ENCODE measurements around the gene L3MBTL4.
"Not testable (repeated sequence)": the region's sequence is repeated elsewhere in the genome, so short reads cannot be mapped to it uniquely, and the experiment has no call there.

Gene L3MBTL4

GRCh38 chr18:6185782-6186181 is 228.9 kb downstream of the L3MBTL4 start:
- DNase-seq (ENCODE audit: low spot score) = not testable (repeated sequence)

- no peak for DNase-seq (ENCODE audit: low spot score)
Measured at GRCh38 chr18:6174983-6175745, 239.5 kb downstream of the L3MBTL4 start.

GRCh38 chr18:6170604-6171003 is 244.1 kb downstream of the L3MBTL4 start:
- DNase-seq (ENCODE audit: low spot score) = no peak

DNA sequence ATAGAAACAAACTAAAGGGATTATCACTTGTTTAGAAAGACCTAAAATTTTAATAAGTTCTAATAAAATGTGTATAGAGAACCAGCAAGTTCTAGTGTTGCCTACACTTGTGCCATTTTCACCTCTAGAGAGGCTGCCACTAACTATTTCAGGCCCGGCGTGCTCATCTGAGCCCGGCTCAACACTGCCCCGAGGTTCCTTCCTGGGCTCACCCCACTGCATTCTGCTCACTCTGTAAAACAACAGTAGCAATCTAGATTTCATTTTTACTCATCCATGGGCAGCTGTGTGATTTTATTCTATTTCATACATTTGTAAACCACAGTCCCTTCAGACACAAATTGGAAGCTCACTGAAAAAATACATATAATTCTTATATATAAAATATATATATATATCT is 253.2 kb downstream of the L3MBTL4 start:
- DNase-seq (ENCODE audit: low spot score) = no peak

DNA sequence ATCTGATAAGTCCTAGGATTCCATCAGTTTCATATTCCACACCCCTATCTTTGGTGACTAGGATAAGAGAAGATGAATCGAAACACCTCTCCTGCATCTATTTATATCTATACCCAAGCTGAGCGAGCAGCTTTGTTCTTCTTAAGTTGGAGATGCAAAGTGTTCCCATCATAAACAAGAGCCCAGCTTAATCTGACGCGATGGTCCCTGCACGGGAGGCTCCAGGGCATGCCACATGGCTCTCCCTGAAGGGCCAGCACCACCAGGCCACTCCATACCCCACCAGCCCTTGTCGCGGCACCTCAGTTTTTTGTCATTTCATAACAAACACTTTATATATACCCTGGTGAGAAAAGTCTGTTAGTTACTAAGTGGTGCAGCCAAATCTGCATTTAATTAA is 255.3 kb downstream of the L3MBTL4 start:
- no peak for DNase-seq (ENCODE audit: low spot score)

GRCh38 chr18:6158958-6159357 is 255.8 kb downstream of the L3MBTL4 start:
- DNase-seq (ENCODE audit: low spot score) = no peak

GRCh38 chr18:6156446-6156845 is 258.3 kb downstream of the L3MBTL4 start:
- no peak for DNase-seq (ENCODE audit: low spot score)

- DNase-seq (ENCODE audit: low spot score) = no peak
Measured at GRCh38 chr18:6155707-6156106, 259.0 kb downstream of the L3MBTL4 start.

DNA sequence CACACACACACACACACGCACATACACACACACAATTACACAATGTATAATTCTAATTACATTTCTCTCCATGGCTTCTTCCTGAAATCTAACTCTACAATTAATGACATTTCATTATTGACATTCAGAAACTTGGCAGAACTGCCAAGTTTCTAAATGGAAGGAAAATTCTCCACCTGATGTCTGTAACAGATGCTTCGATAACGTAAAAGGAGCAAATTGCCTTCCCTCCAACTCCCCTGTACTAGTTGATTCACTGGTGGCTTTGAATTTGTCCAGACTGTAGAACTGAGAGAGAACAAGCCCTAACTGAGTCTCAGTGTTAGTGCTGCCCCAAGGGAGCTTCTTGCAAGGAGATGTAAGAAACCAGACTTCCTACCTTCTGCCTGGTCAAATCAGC is 264.3 kb downstream of the L3MBTL4 start:
- DNase-seq (ENCODE audit: low spot score) = no peak

DNA sequence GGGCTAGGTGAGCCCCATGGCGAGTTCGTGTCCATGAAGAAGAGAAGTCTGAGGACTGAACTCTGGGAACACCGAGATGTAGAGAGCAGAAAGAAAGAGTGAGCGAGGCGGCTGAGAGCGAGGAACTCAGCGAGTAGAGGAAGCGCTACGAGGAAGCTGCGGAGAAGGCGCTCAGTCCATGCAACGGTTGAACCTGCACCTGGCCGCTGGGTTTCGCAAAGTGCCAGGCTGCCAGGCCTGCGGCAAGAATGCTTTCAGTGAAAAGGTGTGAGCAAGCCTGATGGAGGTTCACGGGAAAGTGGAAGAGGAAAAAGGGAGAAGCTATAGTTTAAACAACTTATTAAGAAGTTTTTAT is 268.4 kb downstream of the L3MBTL4 start:
- no peak for DNase-seq (ENCODE audit: low spot score)

- no peak for DNase-seq (ENCODE audit: low spot score)
Measured at GRCh38 chr18:6145645-6146306, 268.9 kb downstream of the L3MBTL4 start.

DNA sequence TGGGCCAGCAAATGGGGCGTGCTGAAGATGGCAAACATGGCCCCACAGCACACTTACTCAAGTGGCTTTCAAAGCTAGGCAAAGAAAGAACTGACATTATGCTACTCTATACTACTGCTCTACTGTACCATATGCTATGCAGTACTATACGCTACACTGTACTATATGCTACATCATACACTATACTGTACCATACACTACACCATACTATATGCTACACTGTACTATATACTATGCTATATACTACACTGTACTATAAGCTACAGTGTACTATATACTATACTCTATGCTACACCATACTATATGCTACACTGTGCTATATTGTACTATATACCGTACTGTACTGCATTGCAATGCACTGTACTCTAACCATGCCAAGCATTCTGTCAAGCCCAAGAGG is 275.7 kb downstream of the L3MBTL4 start:
- DNase-seq (ENCODE audit: low spot score) = no peak

- DNase-seq (ENCODE audit: low spot score) = not testable (repeated sequence)
Measured at GRCh38 chr18:6135901-6136300, 278.8 kb downstream of the L3MBTL4 start.

DNA sequence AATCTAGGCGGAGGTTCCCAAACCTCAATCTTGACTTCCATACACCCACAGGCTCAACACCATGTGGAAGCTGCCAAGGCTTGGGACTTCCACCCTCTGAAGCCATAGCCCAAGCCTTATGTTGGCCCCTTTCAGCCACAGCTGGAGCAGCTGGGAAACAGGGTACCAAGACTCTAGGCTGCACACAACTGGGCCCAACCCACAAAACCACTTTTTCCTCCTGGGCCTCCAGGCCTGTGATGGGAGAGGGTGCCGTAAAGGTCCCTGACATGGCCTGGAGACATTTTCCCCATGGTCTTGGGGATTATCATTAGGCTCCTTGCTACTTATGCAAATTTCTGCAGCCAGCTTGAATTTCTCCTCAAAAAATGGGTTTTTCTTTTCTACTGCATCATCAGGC is 279.7 kb downstream of the L3MBTL4 start:
- not testable (repeated sequence) for DNase-seq (ENCODE audit: low spot score)

DNA sequence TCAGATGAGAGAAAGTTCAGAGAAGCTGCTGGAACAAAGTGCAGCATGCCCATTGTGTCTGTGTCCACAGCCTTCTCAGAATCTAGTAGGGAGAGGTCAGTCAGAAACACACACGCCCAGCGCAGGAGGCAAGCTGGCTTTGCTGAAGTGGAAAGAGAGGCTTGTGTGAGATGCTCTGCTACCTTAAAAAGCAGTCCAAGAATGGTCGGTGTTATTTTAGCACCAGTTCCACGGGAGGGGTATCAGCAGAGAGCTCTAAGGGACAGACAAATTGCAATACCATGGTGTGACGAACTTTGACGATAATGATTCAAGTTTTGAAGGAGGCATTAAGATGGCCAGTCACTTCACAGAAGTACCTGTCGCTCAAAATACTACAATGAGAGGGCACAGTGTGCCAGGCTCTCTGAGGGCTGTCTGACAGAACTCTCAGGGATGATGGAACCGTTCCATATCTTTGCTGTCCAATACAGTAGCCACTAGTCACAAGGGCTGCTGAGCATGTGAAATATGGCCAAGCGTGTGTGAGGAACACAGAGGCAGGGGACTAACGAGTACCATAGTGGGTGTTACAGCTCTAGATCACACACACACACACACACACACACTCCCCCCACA is 281.9 kb downstream of the L3MBTL4 start:
- DNase-seq (ENCODE audit: low spot score) = no peak

- DNase-seq (ENCODE audit: low spot score) = no peak
Measured at GRCh38 chr18:6120820-6121279, 293.9 kb downstream of the L3MBTL4 start.

DNA sequence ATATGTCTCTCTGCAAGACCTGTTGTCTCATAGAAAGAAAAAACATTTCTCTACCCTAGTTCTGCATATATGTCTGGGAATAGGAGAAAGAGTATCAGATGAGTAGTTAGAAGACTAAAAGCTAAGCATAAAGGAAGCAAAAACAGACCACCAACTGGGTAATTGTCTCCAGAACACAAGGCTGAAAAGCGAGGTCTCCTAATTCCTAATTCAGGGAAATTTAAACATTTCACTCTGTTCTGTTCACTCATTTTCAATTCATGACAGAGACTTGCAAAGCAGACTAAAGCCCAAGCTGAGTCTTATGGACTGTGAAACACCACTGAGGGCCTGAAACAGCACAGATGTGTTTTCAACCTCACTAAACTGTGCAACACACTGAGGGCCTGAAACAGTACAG is 294.9 kb downstream of the L3MBTL4 start:
- DNase-seq (ENCODE audit: low spot score) = no peak

- no peak for DNase-seq (ENCODE audit: low spot score)
Measured at GRCh38 chr18:6118080-6118479, 296.6 kb downstream of the L3MBTL4 start.

DNA sequence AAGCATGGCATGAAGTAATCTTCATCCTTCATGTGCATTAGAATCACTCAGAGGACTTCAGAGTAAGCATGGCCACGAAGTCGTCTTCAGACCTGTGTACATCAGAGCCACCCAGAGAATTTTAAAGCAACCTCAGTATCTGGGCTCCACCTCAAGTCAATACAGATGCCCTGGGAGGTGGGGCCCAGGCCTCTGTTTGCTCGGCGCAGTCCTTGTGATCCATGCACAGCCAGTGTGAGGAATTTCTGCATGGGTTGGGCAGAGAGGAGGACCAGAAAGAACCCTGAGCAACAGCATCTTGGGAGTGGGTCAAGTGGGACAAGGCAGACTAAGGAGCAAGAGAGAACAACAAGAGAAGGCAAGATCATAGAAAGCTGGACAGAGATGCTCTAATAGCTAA is 299.0 kb downstream of the L3MBTL4 start:
- DNase-seq (ENCODE audit: low spot score) = no peak

GRCh38 chr18:6113650-6114049 is 301.1 kb downstream of the L3MBTL4 start:
- no peak for DNase-seq (ENCODE audit: low spot score)

GRCh38 chr18:6111726-6112125 is 303.0 kb downstream of the L3MBTL4 start:
- DNase-seq (ENCODE audit: low spot score) = no peak

- no peak for DNase-seq (ENCODE audit: low spot score)
Measured at GRCh38 chr18:6109743-6110142, 305.0 kb downstream of the L3MBTL4 start.

- no peak for DNase-seq (ENCODE audit: low spot score)
Measured at GRCh38 chr18:6107794-6108193, 306.9 kb downstream of the L3MBTL4 start.

Data from putamen (tissue), 1 donor.